Measurements from ENCODE around the gene KPNA6. TPM values are rescaled to one million over a fixed set of nuclear protein-coding genes. Genes with fewer than 3 reads are reported as not detected.

The KPNA6 gene
- total and polyA plus RNA-seq, 10 of the 15 experiments (the other 5 are each of a cell fraction or from before 2014, with no cell fraction given): 11.1 to 55.6 (median 25.9) TPM

GRCh38 chr1:32186491-32186890, 78.6 kb downstream of the KPNA6 start:
- no peak for ATAC-seq
- ChIA-PET SMC1A (ENCODE audit: uncharacterized antibody, unreplicated experiment) (no interaction called here), POLR2A (interaction anchor here (1.0 kb wide), 1 partner anchor 14 kb away, joined by 3 read pairs; the partner anchor contains the start of gene CCDC28B), CTCF (interaction anchor here (0.7 to 1.6 kb wide), 2 partner anchors 29 to 61 kb away, joined by 3 to 5 read pairs; no protein-coding TSS in a partner anchor), RAD21 (ENCODE audit: unreplicated experiment) (no interaction called here)
- TF ChIP-seq RFX5 (IDR thresholded peaks at IDR 0.05; ENCODE audit: low read depth, low read length): no peak
- TF ChIP-seq ESRRA (IDR thresholded peaks at IDR 0.05; ENCODE audit: low read length): no peak
- TF ChIP-seq CBFB (IDR thresholded peaks at IDR 0.05; ENCODE audit: low read depth): no peak
- no peak for TF ChIP-seq E2F4 (IDR thresholded peaks at IDR 0.05; ENCODE audit: low read depth, low read length)
- no peak for TF ChIP-seq ZSCAN29 (IDR thresholded peaks at IDR 0.05)
- no peak for TF ChIP-seq IKZF2 (IDR thresholded peaks at IDR 0.05)
- no peak for TF ChIP-seq MEF2A (IDR thresholded peaks at IDR 0.05; ENCODE audit: insufficient read depth, low read depth, low read length)
- TF ChIP-seq RAD21 (IDR thresholded peaks at IDR 0.05; ENCODE audit: insufficient read depth, low read depth, low read length): no peak
- TF ChIP-seq CEBPZ (IDR thresholded peaks at IDR 0.05; ENCODE audit: low read depth, low read length): no peak
- TF ChIP-seq MXI1 (IDR thresholded peaks at IDR 0.05; ENCODE audit: low read depth, low read length): no peak
- no peak for TF ChIP-seq PML (IDR thresholded peaks at IDR 0.05; ENCODE audit: low read length)
- TF ChIP-seq JUND (IDR thresholded peaks at IDR 0.05; ENCODE audit: low read depth, low read length): no peak
- no peak for TF ChIP-seq HDAC6 (IDR thresholded peaks at IDR 0.05; ENCODE audit: unreplicated experiment)
- no peaks in the 10 kb centered on the region for H3K9me3 ChIP-seq (replicated peaks; ENCODE audit: control insufficient read depth, insufficient read depth, low read length)
- peaks cover 43% of the 10 kb centered on the region for H3K79me2 ChIP-seq (ENCODE audit: control insufficient read depth, insufficient read depth, low read length)
- no TSS peak for BruUV-seq (replicated peaks)
- H3K9ac ChIP-seq (ENCODE audit: control insufficient read depth, insufficient read depth, low read length): no peak overlapping the region
- WGBS (ENCODE audit: insufficient coverage, insufficient replicate concordance, low lambda C conversion rate, missing lambda C conversion rate): 64% methylated on average over 2 of the region's 2 CpGs
- H3K4me1 ChIP-seq (ENCODE audit: control insufficient read depth, insufficient read depth, low read length): peaks cover 10% of the 10 kb centered on the region
- H3K27ac ChIP-seq (ENCODE audit: control insufficient read depth, insufficient read depth): no peak overlapping the region
- FAIRE-seq: no peak
- H3K36me3 ChIP-seq (ENCODE audit: control insufficient read depth in 2 of 2, insufficient read depth in 2 of 2, low read length in 1 of 2): peaks cover 23 to 47% of the 10 kb centered on the region in 2 experiments
- H3K4me3 ChIP-seq: no peak overlapping the region
- no peak overlapping the region for H2AFZ ChIP-seq (ENCODE audit: control insufficient read depth, low read depth, low read length)
- intact Hi-C loops (cut with micrococcal nuclease; ENCODE audit: unreplicated experiment): no loop called here
- no peaks in the 10 kb centered on the region for H3K27me3 ChIP-seq (replicated peaks in 1 of 2; ENCODE audit: control insufficient read depth in 2 of 2, insufficient read depth in 2 of 2, low read length in 1 of 2)
- no peak for DNase-seq (ENCODE audit: low read depth, low spot score)
- H4K20me1 ChIP-seq (ENCODE audit: control insufficient read depth, insufficient read depth): no peaks in the 10 kb centered on the region; the same call in 1 of the 2 replicates
- H3K4me2 ChIP-seq (ENCODE audit: control insufficient read depth, insufficient read depth): peak overlapping the region; percentile 7
- in situ Hi-C loops (cut with MboI): no loop called here
